GM12872 (cell line): ENCODE data around the gene TENT4B.

Experiments used
- CTCF ChIP-seq: IDR thresholded peaks from 3 replicates; pipeline ENCODE4 v1.5.1; 2011; ENCODE audit warnings: low read depth, mild to moderate bottlenecking, low read length, moderate library complexity; ENCODE audit not compliant: insufficient read depth

The TENT4B gene

GRCh38 chr16:50190292-50190691, 37.2 kb downstream of the TENT4B start:
- no peak for TF ChIP-seq CTCF

- no peak for TF ChIP-seq CTCF
Observed at GRCh38 chr16:50192386-50193050, 39.4 kb downstream of the TENT4B start.

GRCh38 chr16:50193594-50193993, 40.5 kb downstream of the TENT4B start:
- no peak for TF ChIP-seq CTCF

- no peak for TF ChIP-seq CTCF
Observed at GRCh38 chr16:50195276-50195675, 42.2 kb downstream of the TENT4B start.

GRCh38 chr16:50195756-50196155, 42.6 kb downstream of the TENT4B start:
- TF ChIP-seq CTCF: no peak

- TF ChIP-seq CTCF: no peak
Observed at GRCh38 chr16:50197582-50197981, 44.5 kb downstream of the TENT4B start.

GRCh38 chr16:50198802-50199403, 45.8 kb downstream of the TENT4B start:
- no peak for TF ChIP-seq CTCF
